Activated CD8-positive, alpha-beta memory T cell treated with anti-CD3 and anti-CD28 coated beads, Interleukin-2, amount 50 U/mL, for 4 hours (primary cell): ENCODE data around the gene AGAP5.

Experiments
- DNase-seq: peaks from one replicate; pipeline ENCODE4 v3.0.0-alpha.2; 2020

The AGAP5 gene

GRCh38 chr10:73650537-73651331 is 47.2 kb downstream of the AGAP5 start:
- DNase-seq: no peak

GRCh38 chr10:73649876-73650536 is 47.9 kb downstream of the AGAP5 start:
- no peak for DNase-seq

- no peak for DNase-seq
Measured at GRCh38 chr10:73648975-73649829, 48.7 kb downstream of the AGAP5 start.

GRCh38 chr10:73647875-73648651 is 49.8 kb downstream of the AGAP5 start:
- no peak for DNase-seq

- no peak for DNase-seq
Measured at GRCh38 chr10:73647211-73647874, 50.6 kb downstream of the AGAP5 start.

GRCh38 chr10:73646598-73647041 is 51.3 kb downstream of the AGAP5 start:
- no peak for DNase-seq

- DNase-seq: no peak
Measured at GRCh38 chr10:73645251-73645650, 52.7 kb downstream of the AGAP5 start.

- DNase-seq: no peak
Measured at GRCh38 chr10:73644767-73645166, 53.1 kb downstream of the AGAP5 start.

GRCh38 chr10:73644015-73644743 is 53.7 kb downstream of the AGAP5 start:
- peak; percentile 43 for DNase-seq

- no peak for DNase-seq
Measured at GRCh38 chr10:73643362-73643761, 54.5 kb downstream of the AGAP5 start.

- no peak for DNase-seq
Measured at GRCh38 chr10:73641328-73642060, 56.4 kb downstream of the AGAP5 start, which contains the start of gene MYOZ1. Gene MYOZ1, minus strand, starts transcription at chr10:73641474. Its CDS starts 1,457 bp downstream, at chr10:73640017.

GRCh38 chr10:73639286-73639685 is 58.6 kb downstream of the AGAP5 start:
- DNase-seq: no peak

- DNase-seq: no peak
Measured at GRCh38 chr10:73635781-73636180, 62.1 kb downstream of the AGAP5 start.

GRCh38 chr10:73634421-73634820 is 63.5 kb downstream of the AGAP5 start:
- no peak for DNase-seq

GRCh38 chr10:73629165-73629564 is 68.7 kb downstream of the AGAP5 start:
- no peak for DNase-seq

GRCh38 chr10:73628405-73628804 is 69.5 kb downstream of the AGAP5 start:
- DNase-seq: no peak

- no peak for DNase-seq
Measured at GRCh38 chr10:73627300-73627699, 70.6 kb downstream of the AGAP5 start.

- peak; percentile 93 for DNase-seq
Measured at GRCh38 chr10:73625884-73626752, 71.8 kb downstream of the AGAP5 start.
